ENCODE measurements around the gene PLEKHA3.
A peak's percentile ranks its signal among the peaks of the same experiment; 100 is the strongest.
"Not testable (repeated sequence)": the region's sequence is repeated elsewhere in the genome, so short reads cannot be mapped to it uniquely, and the experiment has no call there.

PLEKHA3 gene

GRCh38 chr2:178479275-178479616 lies 1.0 kb upstream of the PLEKHA3 start:
- no peak for DNase-seq

- DNase-seq = no peak
These were observed 465 bp upstream of the PLEKHA3 start for GRCh38 chr2:178479758-178480226.

GRCh38 chr2:178482437-178482836 lies 2.2 kb downstream of the PLEKHA3 start:
- DNase-seq = no peak

- peak; percentile 38 for DNase-seq
These were observed 4.2 kb downstream of the PLEKHA3 start for GRCh38 chr2:178484245-178485041.

- DNase-seq = no peak
These were observed 5.1 kb downstream of the PLEKHA3 start for GRCh38 chr2:178485356-178485755.

- DNase-seq = no peak
These were observed 11.4 kb downstream of the PLEKHA3 start for GRCh38 chr2:178491612-178492011.

GRCh38 chr2:178496049-178496448 lies 15.8 kb downstream of the PLEKHA3 start:
- DNase-seq = no peak

GRCh38 chr2:178498137-178498536 lies 17.9 kb downstream of the PLEKHA3 start:
- no peak for DNase-seq

- DNase-seq = no peak
These were observed 19.4 kb downstream of the PLEKHA3 start for GRCh38 chr2:178499640-178500039.

- DNase-seq = no peak
These were observed 22.5 kb downstream of the PLEKHA3 start for GRCh38 chr2:178502751-178503150.

GRCh38 chr2:178506101-178506500 lies 25.8 kb downstream of the PLEKHA3 start:
- no peak for DNase-seq

- no peak for DNase-seq
These were observed 26.3 kb downstream of the PLEKHA3 start for GRCh38 chr2:178506524-178506923.

- no peak for DNase-seq
These were observed 26.7 kb downstream of the PLEKHA3 start for GRCh38 chr2:178506949-178507348.

GRCh38 chr2:178508646-178509045 lies 28.4 kb downstream of the PLEKHA3 start:
- DNase-seq = no peak

- no peak for DNase-seq
These were observed 30.1 kb downstream of the PLEKHA3 start for GRCh38 chr2:178510384-178510783.

GRCh38 chr2:178512484-178512883 lies 32.2 kb downstream of the PLEKHA3 start:
- DNase-seq = no peak

- no peak for DNase-seq
These were observed 33.6 kb downstream of the PLEKHA3 start for GRCh38 chr2:178513876-178514275.

GRCh38 chr2:178514664-178515063 lies 34.4 kb downstream of the PLEKHA3 start:
- no peak for DNase-seq

GRCh38 chr2:178517496-178517895 lies 37.2 kb downstream of the PLEKHA3 start:
- no peak for DNase-seq

- no peak for DNase-seq
These were observed 41.3 kb downstream of the PLEKHA3 start for GRCh38 chr2:178521304-178522150.

GRCh38 chr2:178522950-178523595 lies 42.8 kb downstream of the PLEKHA3 start:
- DNase-seq = peak; percentile 11

- no peak for DNase-seq
These were observed 43.4 kb downstream of the PLEKHA3 start for GRCh38 chr2:178523596-178524134.

GRCh38 chr2:178525010-178525409 lies 44.8 kb downstream of the PLEKHA3 start:
- DNase-seq = not testable (repeated sequence)

Measured in NCI-H1092 (cell line).